Upper lobe of left lung (tissue), 6 donors: Measurements from ENCODE around the gene CDK16. TPM values are rescaled to one million over a fixed set of nuclear protein-coding genes. Genes with fewer than 3 reads are reported as not detected.

Experiments
- ATAC-seq, 2 donors: fragments of 200-7000 bp; cut with Tn5 transposase; one replicate each; pipeline ENCODE4 v1.9.1; 2022; ENCODE audit warnings: mild to moderate bottlenecking in 2 of 2, moderate library complexity in 2 of 2; ENCODE audit not compliant: low FRiP score in 2 of 2
- DNase-seq, 2 donors: peaks; one replicate each; pipeline ENCODE4 v3.0.0-alpha.2; 2019 to 2020
- H3K27ac ChIP-seq, 4 donors: fragments of 200-600 bp; sonication (generic); one replicate each; pipeline ENCODE4 v1.5.1; 2016 to 2019
- H3K27me3 ChIP-seq, 4 donors: fragments of 200-600 bp; sonication (generic); one replicate each; pipeline ENCODE4 v1.5.1; 2017 to 2019
- H3K36me3 ChIP-seq, 4 donors: fragments of 200-600 bp; sonication (generic); one replicate each; pipeline ENCODE4 v1.5.1; 2016 to 2019
- H3K4me1 ChIP-seq, 4 donors: fragments of 200-600 bp; sonication (generic); one replicate each; pipeline ENCODE4 v1.5.1; 2018 to 2019
- H3K4me3 ChIP-seq, 4 donors: fragments of 200-600 bp; sonication (generic); one replicate each; pipeline ENCODE4 v1.5.1; 2017 to 2019; ENCODE audit warnings: mild to moderate bottlenecking in 2 of 4, moderate library complexity in 1 of 4
- H3K9me3 ChIP-seq, 4 donors: fragments of 200-600 bp; sonication (generic); one replicate each; pipeline ENCODE4 v1.5.1; 2018 to 2019
- CTCF ChIP-seq, 6 experiments: fragments of 450-650 bp in 4 of 6; fragments of 200-600 bp in 2 of 6; sonication (generic) in 2 of 6; IDR thresholded peaks; one replicate each; pipeline ENCODE4 v1.5.1; 2016 to 2019; ENCODE audit warnings: antibody characterized with exemption in 6 of 6
- EP300 ChIP-seq, 4 donors: sonication (generic); formaldehyde crosslinking; IDR thresholded peaks; one replicate each; pipeline ENCODE4 v1.5.1; 2017; ENCODE audit warnings: antibody characterized with exemption in 4 of 4, control low read depth in 2 of 4
- POLR2A ChIP-seq, 4 donors: fragments of 450-650 bp; IDR thresholded peaks; one replicate each; pipeline ENCODE4 v1.5.1; 2016 to 2017; ENCODE audit warnings: antibody characterized with exemption in 4 of 4, mild to moderate bottlenecking in 2 of 4
- POLR2AphosphoS5 ChIP-seq, 2 donors: sonication (generic); formaldehyde crosslinking; IDR thresholded peaks; one replicate each; pipeline ENCODE4 v1.5.1; 2017; ENCODE audit warnings: antibody characterized with exemption in 2 of 2
- WGBS, 2 donors: methylation state at CpG; one replicate each; pipeline ENCODE4 v1.1.5; 2017 to 2018; 5-methylcytosine and 5-hydroxymethylcytosine counted together
- total RNA-seq, 6 donors: library from RNA; depleted of rRNA in 4 of 6; stranded (reverse); fragments of >200 nt in 4 of 6; gene quantifications; one replicate each; pipeline versions ENCODE4 v1.1.0 to v1.2.1, GENCODE V29; 2016 to 2021
- donor health status: DM: no; HTN: no; CAD: no; lungs with moderate emphysema.
- donor health status: DM: no; HTN: yes; CAD: no; lungs with severe emphysema.

The CDK16 gene
- total RNA-seq, 6 donors from 2014 or later, result 59.2 to 91.0 (median 78.5) TPM

DNA sequence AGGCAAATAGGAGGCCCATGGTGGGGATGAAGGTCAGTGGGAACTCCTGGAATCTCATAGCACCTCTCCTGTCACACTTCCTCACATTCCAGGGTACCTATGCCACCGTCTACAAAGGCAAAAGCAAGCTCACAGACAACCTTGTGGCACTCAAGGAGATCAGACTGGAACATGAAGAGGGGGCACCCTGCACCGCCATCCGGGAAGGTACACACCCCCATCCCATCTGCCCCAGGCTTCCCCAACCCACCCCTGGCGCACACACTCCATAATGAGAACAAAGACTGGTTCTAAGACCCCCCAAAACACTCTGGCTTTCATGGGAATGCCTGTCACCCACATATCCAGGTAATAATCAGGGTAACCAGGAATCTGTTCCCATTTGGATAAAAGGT, 6.4 kb downstream of the CDK16 start:
- Histone ChIP-seq H3K27ac (no peak overlapping the region), H3K4me1 (peaks cover 2 to 11% (median 7%) of the 10 kb centered on the region in 4 donors), H3K36me3 (peaks cover 0 to 65% (median 40%) of the 10 kb centered on the region in 4 donors), H3K9me3 (no peaks in the 10 kb centered on the region), H3K27me3 (no peaks in the 10 kb centered on the region), H3K4me3 (no peak overlapping the region)
- TF ChIP-seq EP300 (IDR thresholded peaks at IDR 0.05), result no peak
- no peak for TF ChIP-seq POLR2A (IDR thresholded peaks at IDR 0.05)
- TF ChIP-seq POLR2AphosphoS5 (IDR thresholded peaks at IDR 0.05), result no peak
- no peak for TF ChIP-seq CTCF (IDR thresholded peaks at IDR 0.05)
- DNase-seq (no peak), ATAC-seq (no peak)
- WGBS, 2 donors, result 95% methylated on average over 4 of the region's 4 CpGs; no CpG with 5 or more reads in 1 of the 2 donors

GRCh38 chrX:47226071-47226470, 7.6 kb downstream of the CDK16 start:
- H3K27me3 ChIP-seq, result no peaks in the 10 kb centered on the region
- TF ChIP-seq POLR2AphosphoS5 (IDR thresholded peaks at IDR 0.05) (no peak), POLR2A (IDR thresholded peaks at IDR 0.05) (no peak), CTCF (IDR thresholded peaks at IDR 0.05) (no peak), EP300 (IDR thresholded peaks at IDR 0.05) (no peak)
- H3K36me3 ChIP-seq, result peaks cover 0 to 65% (median 40%) of the 10 kb centered on the region in 4 donors
- WGBS, 2 donors, result 93% methylated on average over 6 of the region's 6 CpGs; no CpG with 5 or more reads in 1 of the 2 donors
- H3K4me3 ChIP-seq, result no peak overlapping the region
- H3K27ac ChIP-seq, result no peak overlapping the region
- no peak for ATAC-seq
- H3K4me1 ChIP-seq, result no peaks in the 10 kb centered on the region
- no peak for DNase-seq
- no peaks in the 10 kb centered on the region for H3K9me3 ChIP-seq

GRCh38 chrX:47226531-47227333, 8.3 kb downstream of the CDK16 start:
- no peak overlapping the region for H3K27ac ChIP-seq
- no peaks in the 10 kb centered on the region for H3K4me1 ChIP-seq
- no peak overlapping the region for H3K4me3 ChIP-seq
- peaks cover 0 to 65% (median 40%) of the 10 kb centered on the region in 4 donors for H3K36me3 ChIP-seq
- ATAC-seq (no peak), DNase-seq (no peak)
- H3K27me3 ChIP-seq, result no peaks in the 10 kb centered on the region
- WGBS, 2 donors, result 94 to 97% methylated on average over 5 to 19 of the region's 19 CpGs
- TF ChIP-seq CTCF (IDR thresholded peaks at IDR 0.05) (no peak), POLR2A (IDR thresholded peaks at IDR 0.05) (no peak), POLR2AphosphoS5 (IDR thresholded peaks at IDR 0.05) (no peak), EP300 (IDR thresholded peaks at IDR 0.05) (no peak)
- no peaks in the 10 kb centered on the region for H3K9me3 ChIP-seq

DNA sequence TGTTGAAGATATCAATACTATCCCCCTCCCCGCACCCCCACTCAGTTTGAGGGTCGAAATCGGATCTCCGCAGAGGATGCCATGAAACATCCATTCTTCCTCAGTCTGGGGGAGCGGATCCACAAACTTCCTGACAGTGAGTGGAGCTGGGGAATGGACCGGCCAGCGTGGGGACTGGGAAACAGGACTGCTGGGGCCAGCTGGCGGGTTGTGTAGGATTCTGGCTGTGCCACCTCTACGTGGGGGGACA, 8.8 kb downstream of the CDK16 start:
- H3K9me3 ChIP-seq, result no peaks in the 10 kb centered on the region
- H3K27ac ChIP-seq, result no peak overlapping the region
- H3K27me3 ChIP-seq, result no peaks in the 10 kb centered on the region
- DNase-seq, result no peak
- peaks cover 0 to 3% (median 0%) of the 10 kb centered on the region in 4 donors for H3K4me1 ChIP-seq
- 94 to 98% methylated on average over 4 to 9 of the region's 9 CpGs for WGBS, 2 donors
- peaks cover 0 to 65% (median 40%) of the 10 kb centered on the region in 4 donors for H3K36me3 ChIP-seq
- H3K4me3 ChIP-seq, result no peak overlapping the region
- no peak for TF ChIP-seq POLR2A (IDR thresholded peaks at IDR 0.05)
- no peak for TF ChIP-seq EP300 (IDR thresholded peaks at IDR 0.05)
- no peak for TF ChIP-seq CTCF (IDR thresholded peaks at IDR 0.05)
- no peak for TF ChIP-seq POLR2AphosphoS5 (IDR thresholded peaks at IDR 0.05)
- no peak for ATAC-seq
